ENCODE results near the gene TMED6. TPM values are rescaled to one million over a fixed set of nuclear protein-coding genes. Genes with fewer than 3 reads are reported as not detected.

The TMED6 gene
- total and polyA plus RNA-seq, 2 donors from 2014 or later = 2.6 to 11.5 TPM

GRCh38 chr16:69350536-69351133, 951 bp downstream of the TMED6 start:
- Histone ChIP-seq H3K36me3 (ENCODE audit: control insufficient read depth in 2 of 3, insufficient read depth in 3 of 3, low read length in 3 of 3) (peaks cover 0 to 4% (median 0%) of the 10 kb centered on the region in 3 donors), H3K4me3 (ENCODE audit: low read length in 3 of 3) (no peak overlapping the region), H3K27me3 (ENCODE audit: control insufficient read depth, insufficient read depth, low read length) (no peaks in the 10 kb centered on the region), H3K9me3 (ENCODE audit: control insufficient read depth in 2 of 3, insufficient read depth in 1 of 3, low read length in 3 of 3) (no peaks in the 10 kb centered on the region), H3K9ac (ENCODE audit: low read length in 3 of 3) (no peak overlapping the region), H3K4me1 (ENCODE audit: control insufficient read depth in 2 of 3, insufficient read depth in 2 of 3, low read depth in 1 of 3, low read length in 3 of 3) (peaks cover 0 to 3% (median 0%) of the 10 kb centered on the region in 3 donors), H3K27ac (ENCODE audit: low read depth in 2 of 2, low read length in 2 of 2) (no peak overlapping the region)
- no peak for TF ChIP-seq CTCF (IDR thresholded peaks at IDR 0.05; ENCODE audit: borderline replicate concordance, extremely low read depth, insufficient read depth)
- DNase-seq (no peak), FAIRE-seq (no peak)
- intact Hi-C loops (cut with DNase I) = no loop called here

- no peak overlapping the region for H3K4me3 ChIP-seq (ENCODE audit: low read length in 3 of 3)
- DNase-seq = no peak
These were observed 2.0 kb downstream of the TMED6 start for GRCh38 chr16:69349536-69349935.

GRCh38 chr16:69348222-69348621, 3.4 kb downstream of the TMED6 start:
- DNase-seq (no peak), FAIRE-seq (no peak)
- no peaks in the 10 kb centered on the region for H3K9me3 ChIP-seq (ENCODE audit: control insufficient read depth in 2 of 3, insufficient read depth in 1 of 3, low read length in 3 of 3)
- no peak for TF ChIP-seq CTCF (IDR thresholded peaks at IDR 0.05; ENCODE audit: borderline replicate concordance, extremely low read depth, insufficient read depth)
- no peak overlapping the region for H3K9ac ChIP-seq (ENCODE audit: low read length in 3 of 3)
- no peaks in the 10 kb centered on the region for H3K27me3 ChIP-seq (ENCODE audit: control insufficient read depth, insufficient read depth, low read length)
- no peak overlapping the region for H3K27ac ChIP-seq (ENCODE audit: low read depth in 2 of 2, low read length in 2 of 2)
- intact Hi-C loops (cut with DNase I) = no loop called here
- no peaks in the 10 kb centered on the region for H3K36me3 ChIP-seq (ENCODE audit: control insufficient read depth in 2 of 3, insufficient read depth in 3 of 3, low read length in 3 of 3)
- no peak overlapping the region for H3K4me3 ChIP-seq (ENCODE audit: low read length in 3 of 3)
- H3K4me1 ChIP-seq (ENCODE audit: control insufficient read depth in 2 of 3, insufficient read depth in 2 of 3, low read depth in 1 of 3, low read length in 3 of 3) = peaks cover 0 to 3% (median 0%) of the 10 kb centered on the region in 3 donors

More at GRCh38 chr16:69349536-69349935, 2.0 kb downstream of the TMED6 start:
- Histone ChIP-seq H3K27ac (ENCODE audit: low read depth in 2 of 2, low read length in 2 of 2) (no peak overlapping the region), H3K9me3 (ENCODE audit: control insufficient read depth in 2 of 3, insufficient read depth in 1 of 3, low read length in 3 of 3) (no peaks in the 10 kb centered on the region), H3K9ac (ENCODE audit: low read length in 3 of 3) (no peak overlapping the region), H3K4me1 (ENCODE audit: control insufficient read depth in 2 of 3, insufficient read depth in 2 of 3, low read depth in 1 of 3, low read length in 3 of 3) (peaks cover 0 to 3% (median 0%) of the 10 kb centered on the region in 3 donors), H3K36me3 (ENCODE audit: control insufficient read depth in 2 of 3, insufficient read depth in 3 of 3, low read length in 3 of 3) (no peaks in the 10 kb centered on the region), H3K27me3 (ENCODE audit: control insufficient read depth, insufficient read depth, low read length) (no peaks in the 10 kb centered on the region)
- no peak for TF ChIP-seq CTCF (IDR thresholded peaks at IDR 0.05; ENCODE audit: borderline replicate concordance, extremely low read depth, insufficient read depth)
- FAIRE-seq = no peak
- intact Hi-C loops (cut with DNase I) = no loop called here

- TF ChIP-seq CTCF (IDR thresholded peaks at IDR 0.05; ENCODE audit: borderline replicate concordance, extremely low read depth, insufficient read depth) = no peak
- intact Hi-C loops (cut with DNase I) = no loop called here
- no peak overlapping the region for H3K9ac ChIP-seq (ENCODE audit: low read length in 3 of 3)
- no peaks in the 10 kb centered on the region for H3K27me3 ChIP-seq (ENCODE audit: control insufficient read depth, insufficient read depth, low read length)
- no peak overlapping the region for H3K27ac ChIP-seq (ENCODE audit: low read depth in 2 of 2, low read length in 2 of 2)
- H3K9me3 ChIP-seq (ENCODE audit: control insufficient read depth in 2 of 3, insufficient read depth in 1 of 3, low read length in 3 of 3) = no peaks in the 10 kb centered on the region
- FAIRE-seq = no peak
- DNase-seq = no peak
- peaks cover 0 to 3% (median 0%) of the 10 kb centered on the region in 3 donors for H3K36me3 ChIP-seq (ENCODE audit: control insufficient read depth in 2 of 3, insufficient read depth in 3 of 3, low read length in 3 of 3)
- peaks cover 0 to 3% (median 0%) of the 10 kb centered on the region in 3 donors for H3K4me1 ChIP-seq (ENCODE audit: control insufficient read depth in 2 of 3, insufficient read depth in 2 of 3, low read depth in 1 of 3, low read length in 3 of 3)
- no peak overlapping the region for H3K4me3 ChIP-seq (ENCODE audit: low read length in 3 of 3)
These were observed 4.9 kb downstream of the TMED6 start for GRCh38 chr16:69346683-69347082.

All from kidney (tissue), 14 donors.